Immature natural killer cell (primary cell): ENCODE results near the gene GRM4. TPM values are rescaled to one million over a fixed set of nuclear protein-coding genes. Genes with fewer than 3 reads are reported as not detected.

Experiments
- DNase-seq, 3 donors: peaks; one replicate each; pipeline ENCODE4 v3.0.0; 2022; ENCODE audit warnings: mixed read lengths in 1 of 3
- H3K27ac Mint-ChIP-seq, 6 donors: one replicate each; pipeline ENCODE4 v1.8.0; 2020; ENCODE audit warnings: mixed read lengths in 6 of 6, mild to moderate bottlenecking in 5 of 6, inconsistent platforms in 4 of 6, moderate library complexity in 3 of 6
- H3K27me3 Mint-ChIP-seq, 3 donors: one replicate each; pipeline ENCODE4 v1.8.0; 2020 to 2021; ENCODE audit warnings: low read depth in 3 of 3, mild to moderate bottlenecking in 3 of 3, mixed read lengths in 3 of 3, moderate library complexity in 3 of 3, inconsistent platforms in 1 of 3
- H3K36me3 Mint-ChIP-seq, 3 donors: one replicate each; pipeline ENCODE4 v1.8.0; 2020; ENCODE audit warnings: mixed read lengths in 3 of 3, inconsistent platforms in 2 of 3, mild to moderate bottlenecking in 2 of 3
- H3K4me1 Mint-ChIP-seq, 2 donors: one replicate each; pipeline ENCODE4 v1.8.0; 2020; ENCODE audit warnings: inconsistent platforms in 2 of 2, mild to moderate bottlenecking in 2 of 2, mixed read lengths in 2 of 2, moderate library complexity in 1 of 2
- H3K4me3 Mint-ChIP-seq, 5 donors: one replicate each; pipeline ENCODE4 v1.8.0; 2020; ENCODE audit warnings: mild to moderate bottlenecking in 5 of 5, mixed read lengths in 5 of 5, inconsistent platforms in 3 of 5, moderate library complexity in 3 of 5
- H3K9me3 Mint-ChIP-seq, 6 donors: one replicate each; pipeline ENCODE4 v1.8.0; 2020; ENCODE audit warnings: mild to moderate bottlenecking in 6 of 6, mixed read lengths in 6 of 6, inconsistent platforms in 4 of 6, moderate library complexity in 3 of 6
- polyA plus RNA-seq, 3 donors: library from polyadenylated mRNA; unstranded; fragments of 300-500 nt; fragmentation: Illumina TruSeq; gene quantifications; one replicate each; pipeline ENCODE4 v1.2.3, GENCODE V29; 2021

Gene GRM4
- polyA plus RNA-seq, 3 donors from 2014 or later, result not detected

DNA sequence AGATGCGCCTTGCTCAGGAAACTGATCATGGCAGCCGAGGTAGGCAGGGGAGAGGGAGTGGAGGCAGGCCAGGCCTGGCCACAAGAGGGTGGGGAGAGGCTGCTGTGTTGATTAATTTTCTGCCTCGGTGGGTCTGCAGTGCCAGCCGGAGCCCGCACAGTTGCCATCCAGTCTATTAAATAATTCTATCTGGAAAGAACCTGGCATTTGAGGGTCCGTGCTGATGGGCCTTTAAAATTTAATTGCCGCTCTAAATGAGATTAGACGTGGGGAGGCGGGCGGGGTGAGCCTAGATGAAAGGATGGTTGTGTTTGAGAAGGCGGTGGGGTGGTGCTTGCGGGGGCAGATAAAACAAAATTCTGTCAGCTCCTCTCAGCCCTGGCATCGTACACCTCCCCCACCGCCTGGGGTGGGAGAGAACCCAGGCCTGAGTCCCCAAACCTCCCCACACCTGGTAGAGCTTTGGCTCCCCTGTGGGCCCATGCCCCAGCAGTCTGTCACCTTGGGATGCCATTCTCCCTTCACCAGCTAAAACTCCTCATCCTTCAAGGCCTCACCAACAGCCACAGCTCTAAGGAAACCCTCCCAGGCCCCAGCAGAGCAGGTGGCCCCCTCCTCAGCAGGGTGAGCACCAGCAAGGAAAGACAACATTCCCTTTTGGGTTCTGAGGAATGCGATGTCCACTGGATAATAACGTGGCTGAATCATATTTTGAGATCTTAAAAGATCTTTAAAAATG lies 167.3 kb downstream of the GRM4 start:
- H3K4me3 Mint-ChIP-seq, result no peak overlapping the region
- no peaks in the 10 kb centered on the region for H3K9me3 Mint-ChIP-seq
- H3K36me3 Mint-ChIP-seq, result peaks cover 0 to 4% (median 0%) of the 10 kb centered on the region in 3 donors
- H3K27me3 Mint-ChIP-seq, result peaks cover 13 to 30% (median 26%) of the 10 kb centered on the region in 3 donors
- peaks cover 6 to 7% of the 10 kb centered on the region in 2 donors for H3K4me1 Mint-ChIP-seq
- no peak for DNase-seq
- no peak overlapping the region for H3K27ac Mint-ChIP-seq

- DNase-seq, result no peak
- Mint-ChIP-seq H3K36me3 (peaks cover 0 to 4% (median 0%) of the 10 kb centered on the region in 3 donors), H3K4me1 (peaks cover 0 to 3% of the 10 kb centered on the region in 2 donors), H3K27me3 (peaks cover 15 to 27% (median 27%) of the 10 kb centered on the region in 3 donors), H3K9me3 (no peaks in the 10 kb centered on the region), H3K4me3 (no peak overlapping the region), H3K27ac (no peak overlapping the region)
Measured at GRCh38 chr6:33977606-33978411, 168.1 kb downstream of the GRM4 start.

DNA sequence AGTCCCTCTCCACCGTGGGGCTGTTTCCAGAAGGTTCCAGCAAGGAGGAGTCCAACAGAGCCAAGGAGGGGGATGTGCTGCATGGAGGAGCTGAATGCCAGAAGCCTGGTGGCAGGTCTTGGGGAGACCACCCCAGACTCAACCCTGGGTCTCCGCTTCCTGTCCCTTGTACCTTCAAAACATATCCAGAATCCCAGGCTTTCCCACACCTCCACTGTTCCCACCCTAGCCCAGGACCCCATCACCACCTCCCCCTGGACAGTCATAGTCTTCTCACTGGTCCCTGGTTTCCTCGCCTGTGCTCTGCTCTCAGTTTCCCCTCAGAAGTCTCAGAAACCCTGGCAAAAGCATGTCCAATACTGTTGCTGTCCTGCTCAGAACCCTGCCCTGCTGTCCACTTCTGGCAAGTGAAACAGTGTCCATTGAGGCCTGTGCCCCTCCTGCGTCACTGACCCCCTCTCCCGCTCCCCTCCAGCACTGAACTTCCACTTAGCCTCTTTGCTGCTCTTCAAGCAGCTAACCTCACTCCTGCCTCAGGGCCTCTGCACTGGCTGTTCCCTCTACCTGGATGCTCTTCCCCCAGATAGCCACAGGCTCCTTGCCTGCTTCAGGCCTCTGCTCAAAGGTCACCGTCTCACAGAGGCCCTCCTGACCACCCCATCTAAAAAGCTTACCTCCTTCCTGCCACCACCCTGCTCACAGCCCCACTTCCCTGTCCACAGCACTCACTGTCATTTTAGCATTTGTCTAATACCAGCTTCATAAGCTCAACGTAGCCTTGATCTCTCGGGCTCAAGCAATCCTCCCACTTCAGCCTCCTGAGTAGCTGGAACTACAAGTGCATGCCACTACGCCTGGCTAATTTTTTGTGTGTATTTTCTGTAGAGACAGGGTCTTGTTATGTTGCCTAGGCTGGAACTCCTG lies 169.2 kb downstream of the GRM4 start:
- peaks cover 13 to 34% (median 30%) of the 10 kb centered on the region in 3 donors for H3K27me3 Mint-ChIP-seq
- no peak overlapping the region for H3K27ac Mint-ChIP-seq
- no peak for DNase-seq
- H3K4me1 Mint-ChIP-seq, result no peaks in the 10 kb centered on the region
- H3K36me3 Mint-ChIP-seq, result peaks cover 0 to 4% (median 0%) of the 10 kb centered on the region in 3 donors
- H3K9me3 Mint-ChIP-seq, result peaks cover 0 to 3% (median 0%) of the 10 kb centered on the region in 6 donors
- H3K4me3 Mint-ChIP-seq, result peak overlapping the region in 1 of 5 donors; percentile 42

- H3K4me1 Mint-ChIP-seq, result no peaks in the 10 kb centered on the region
- H3K4me3 Mint-ChIP-seq, result no peak overlapping the region
- peaks cover 0 to 4% (median 0%) of the 10 kb centered on the region in 3 donors for H3K36me3 Mint-ChIP-seq
- peaks cover 0 to 3% (median 0%) of the 10 kb centered on the region in 6 donors for H3K9me3 Mint-ChIP-seq
- no peak overlapping the region for H3K27ac Mint-ChIP-seq
- DNase-seq, result no peak
- peaks cover 13 to 37% (median 29%) of the 10 kb centered on the region in 3 donors for H3K27me3 Mint-ChIP-seq
Measured at GRCh38 chr6:33975661-33976436, 170.0 kb downstream of the GRM4 start.

DNA sequence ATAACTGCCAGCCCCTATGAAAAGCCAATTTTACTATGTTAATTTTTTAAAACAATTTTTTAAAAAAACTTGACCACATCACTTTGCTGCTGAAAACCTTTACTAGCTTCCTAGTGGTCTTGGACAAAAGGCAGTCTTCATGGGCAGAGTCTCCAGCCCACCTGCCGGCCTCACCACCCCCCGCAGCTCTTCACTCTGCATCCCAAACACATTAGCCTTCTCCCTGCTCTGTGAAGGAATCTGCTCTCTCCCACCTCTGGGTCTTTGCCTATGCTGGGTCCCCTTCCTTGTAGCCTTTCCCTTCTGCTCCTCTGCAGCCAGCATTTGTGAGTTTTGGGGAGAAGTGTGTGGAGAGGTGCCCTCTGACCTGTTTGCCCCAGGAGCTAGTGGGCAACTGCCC lies 171.4 kb downstream of the GRM4 start:
- H3K9me3 Mint-ChIP-seq, result peaks cover 0 to 3% (median 0%) of the 10 kb centered on the region in 6 donors
- H3K36me3 Mint-ChIP-seq, result peaks cover 0 to 4% (median 0%) of the 10 kb centered on the region in 3 donors
- DNase-seq, result no peak
- H3K4me3 Mint-ChIP-seq, result no peak overlapping the region
- H3K4me1 Mint-ChIP-seq, result no peaks in the 10 kb centered on the region
- peaks cover 16 to 39% (median 28%) of the 10 kb centered on the region in 3 donors for H3K27me3 Mint-ChIP-seq
- no peak overlapping the region for H3K27ac Mint-ChIP-seq

- Mint-ChIP-seq H3K4me3 (no peak overlapping the region), H3K4me1 (no peaks in the 10 kb centered on the region), H3K36me3 (no peaks in the 10 kb centered on the region), H3K9me3 (peaks cover 0 to 3% (median 0%) of the 10 kb centered on the region in 6 donors), H3K27me3 (peaks cover 20 to 42% (median 26%) of the 10 kb centered on the region in 3 donors), H3K27ac (no peak overlapping the region)
- no peak for DNase-seq
Measured at GRCh38 chr6:33974030-33974429, 171.9 kb downstream of the GRM4 start.

DNA sequence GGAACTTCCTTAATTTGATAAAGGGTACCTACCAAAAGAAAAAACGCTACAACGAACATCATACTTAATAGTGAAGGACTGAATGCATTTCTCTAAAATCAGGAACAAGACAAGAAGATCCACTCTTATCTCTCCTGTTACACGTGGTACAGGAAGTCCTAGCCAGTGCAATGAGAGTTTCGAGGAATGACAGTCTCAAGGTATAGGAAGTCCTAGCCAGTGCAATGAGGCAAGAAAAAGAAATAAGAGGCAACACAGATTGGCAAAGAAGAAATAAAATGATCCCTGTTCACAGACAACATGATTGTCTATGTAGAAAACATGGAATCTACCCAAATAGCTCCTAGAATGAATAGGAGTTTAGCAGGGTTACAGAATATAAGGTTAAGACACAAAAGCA lies 174.3 kb downstream of the GRM4 start:
- peaks cover 0 to 3% (median 0%) of the 10 kb centered on the region in 6 donors for H3K9me3 Mint-ChIP-seq
- H3K36me3 Mint-ChIP-seq, result no peaks in the 10 kb centered on the region
- H3K4me3 Mint-ChIP-seq, result no peak overlapping the region
- no peaks in the 10 kb centered on the region for H3K4me1 Mint-ChIP-seq
- peaks cover 17 to 36% (median 24%) of the 10 kb centered on the region in 3 donors for H3K27me3 Mint-ChIP-seq
- no peak overlapping the region for H3K27ac Mint-ChIP-seq
- DNase-seq, result no peak

Other genes with a start within 250 kb of the GRM4 start
- 10 to 100 TPM in 2 of 3 donors, 1 to 10 TPM in 1; 9.8 to 22.1 (median 19.6) TPM for gene HMGA1, start 90.8 kb upstream of the GRM4 start, polyA plus RNA-seq
- 100 to 1,000 TPM in 1 of 3 donors, 10 to 100 TPM in 2; 86.1 to 101 (median 89.1) TPM for gene SMIM29, start 102.9 kb upstream of the GRM4 start, polyA plus RNA-seq
- 10 to 100 TPM in 1 of 3 donors, 1 to 10 TPM in 2; 5.0 to 10.3 (median 8.3) TPM for gene NUDT3, start 246.6 kb upstream of the GRM4 start, polyA plus RNA-seq